ENCODE data around the gene HEXIM1.

DNA sequence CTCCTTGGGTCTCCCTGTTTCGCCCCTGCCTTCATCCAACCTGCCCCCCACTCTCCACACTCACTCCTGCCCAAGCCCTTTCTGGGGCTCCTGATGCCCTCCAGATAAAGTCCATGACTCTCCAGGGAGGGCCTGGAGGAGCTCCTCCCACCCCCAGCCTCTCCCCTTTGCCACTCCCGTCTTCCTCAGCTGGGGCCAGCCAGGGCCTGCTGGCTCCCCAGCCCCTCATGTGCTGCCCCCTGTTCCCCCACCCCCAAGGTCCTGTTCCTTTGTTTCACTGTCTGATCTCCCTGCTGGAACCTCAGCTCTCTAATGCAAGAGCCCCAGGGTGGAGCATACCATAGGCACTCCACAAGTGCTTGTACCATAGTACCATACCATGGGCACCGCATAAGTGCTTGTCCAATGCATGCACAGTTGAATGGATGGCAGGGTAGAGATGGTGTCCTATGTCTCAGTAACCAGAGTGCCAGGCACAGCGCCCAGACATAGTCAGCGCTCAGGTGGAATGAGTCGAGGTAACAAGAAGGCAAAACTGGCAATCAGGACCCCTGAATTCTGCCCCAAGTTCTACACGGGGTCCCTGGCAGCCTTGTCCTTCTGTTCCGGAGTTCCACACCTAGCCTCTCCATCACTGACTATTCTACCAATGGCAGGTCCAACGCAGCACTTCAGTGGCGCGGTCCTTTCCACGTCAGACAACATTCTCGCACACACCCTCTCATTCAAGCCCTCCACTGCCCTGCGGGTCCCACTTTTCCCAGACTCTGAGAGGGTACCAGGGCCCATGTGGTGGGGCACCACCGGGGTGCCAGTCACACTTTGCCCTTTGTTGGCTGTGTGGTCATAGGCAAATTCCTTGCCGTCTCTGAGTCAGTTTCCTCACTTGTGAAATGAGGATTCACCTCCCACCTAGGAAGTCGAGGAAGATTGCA is 17.3 kb upstream of the HEXIM1 start:
- TF ChIP-seq, protein P1, sequence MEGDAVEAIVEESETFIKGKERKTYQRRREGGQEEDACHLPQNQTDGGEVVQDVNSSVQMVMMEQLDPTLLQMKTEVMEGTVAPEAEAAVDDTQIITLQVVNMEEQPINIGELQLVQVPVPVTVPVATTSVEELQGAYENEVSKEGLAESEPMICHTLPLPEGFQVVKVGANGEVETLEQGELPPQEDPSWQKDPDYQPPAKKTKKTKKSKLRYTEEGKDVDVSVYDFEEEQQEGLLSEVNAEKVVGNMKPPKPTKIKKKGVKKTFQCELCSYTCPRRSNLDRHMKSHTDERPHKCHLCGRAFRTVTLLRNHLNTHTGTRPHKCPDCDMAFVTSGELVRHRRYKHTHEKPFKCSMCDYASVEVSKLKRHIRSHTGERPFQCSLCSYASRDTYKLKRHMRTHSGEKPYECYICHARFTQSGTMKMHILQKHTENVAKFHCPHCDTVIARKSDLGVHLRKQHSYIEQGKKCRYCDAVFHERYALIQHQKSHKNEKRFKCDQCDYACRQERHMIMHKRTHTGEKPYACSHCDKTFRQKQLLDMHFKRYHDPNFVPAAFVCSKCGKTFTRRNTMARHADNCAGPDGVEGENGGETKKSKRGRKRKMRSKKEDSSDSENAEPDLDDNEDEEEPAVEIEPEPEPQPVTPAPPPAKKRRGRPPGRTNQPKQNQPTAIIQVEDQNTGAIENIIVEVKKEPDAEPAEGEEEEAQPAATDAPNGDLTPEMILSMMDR (IDR thresholded peaks at IDR 0.05), result no peak
- TF ChIP-seq POLR2AphosphoS5 (IDR thresholded peaks at IDR 0.05), result no peak

All from transverse colon (tissue), 4 donors.